NAMALWA (cell line): ENCODE data around the gene DNM2.

Experiments
- DNase-seq: peaks from one replicate; pipeline ENCODE4 v3.0.0-alpha.2; 2015; ENCODE audit warnings: low spot score

DNM2 gene

GRCh38 chr19:10780368-10780767 lies 62.5 kb downstream of the DNM2 start:
- no peak for DNase-seq

GRCh38 chr19:10782795-10783194 lies 64.9 kb downstream of the DNM2 start:
- no peak for DNase-seq

- no peak for DNase-seq
Observed at GRCh38 chr19:10784257-10784656, 66.4 kb downstream of the DNM2 start.

DNA sequence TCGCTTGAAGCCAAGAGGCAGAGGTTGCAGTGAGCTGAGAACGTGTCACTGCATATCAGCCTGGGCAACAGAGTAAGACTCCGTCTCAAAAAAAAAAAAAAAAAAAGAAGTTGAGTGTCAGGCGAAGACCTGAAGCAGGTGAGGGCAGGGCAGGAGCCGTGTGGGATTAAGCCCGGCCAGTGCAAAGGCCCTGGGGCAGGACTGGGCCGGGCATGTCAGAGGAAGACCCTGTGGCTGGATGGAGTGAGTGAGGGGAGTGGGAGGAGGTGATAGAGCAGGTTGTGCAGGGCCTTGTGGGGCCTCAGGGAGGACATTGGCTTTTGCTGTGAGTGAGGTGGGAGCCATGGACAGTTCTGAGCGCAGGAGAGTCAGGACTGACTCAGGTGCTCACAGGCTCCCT lies 70.3 kb downstream of the DNM2 start:
- DNase-seq: no peak

DNA sequence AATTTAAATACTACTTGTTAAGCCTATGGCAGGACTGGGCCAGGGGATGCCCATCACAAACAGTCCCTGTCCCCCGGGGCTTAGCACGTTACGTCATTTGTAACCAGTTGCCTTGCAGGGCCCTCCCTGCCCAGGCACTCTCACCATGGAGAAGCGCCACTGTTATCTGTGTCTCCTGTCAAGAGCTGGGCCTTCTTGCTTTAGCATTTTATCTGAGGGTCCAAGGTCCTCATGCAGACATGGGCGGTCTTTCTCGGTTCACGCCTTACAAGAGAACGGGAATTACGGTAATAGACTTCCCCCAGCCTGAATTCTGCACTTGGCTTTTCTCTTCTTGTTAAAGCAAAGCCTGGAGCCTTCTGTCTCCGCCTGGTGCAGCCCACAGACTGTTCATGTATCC lies 72.0 kb downstream of the DNM2 start:
- DNase-seq: no peak

- no peak for DNase-seq
Observed at GRCh38 chr19:10796653-10797052, 78.8 kb downstream of the DNM2 start.

GRCh38 chr19:10797078-10797477 lies 79.2 kb downstream of the DNM2 start:
- DNase-seq: no peak

- DNase-seq: no peak
Observed at GRCh38 chr19:10797541-10798256, 79.8 kb downstream of the DNM2 start.

DNA sequence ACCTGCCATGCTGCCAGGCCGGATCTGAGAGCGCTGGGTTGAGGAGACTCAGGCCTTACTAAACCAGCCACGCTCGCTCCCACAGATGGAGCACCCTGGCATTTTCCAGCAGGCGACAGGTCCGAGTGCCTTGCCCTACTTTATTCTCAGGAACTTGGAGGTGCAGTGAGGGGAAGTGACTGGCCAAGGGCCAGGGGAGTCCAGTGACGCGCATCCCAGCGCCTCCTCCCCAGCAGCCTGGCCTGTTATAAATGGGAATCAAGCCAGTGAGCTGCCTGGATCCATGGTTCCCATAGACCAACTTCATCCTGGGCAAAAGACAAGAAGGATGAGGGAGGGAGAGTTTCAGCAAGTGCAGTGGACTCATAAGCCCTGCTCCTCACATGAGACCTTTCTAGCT lies 82.6 kb downstream of the DNM2 start:
- no peak for DNase-seq

GRCh38 chr19:10802479-10802878 lies 84.6 kb downstream of the DNM2 start:
- DNase-seq: no peak

GRCh38 chr19:10803252-10803651 lies 85.4 kb downstream of the DNM2 start:
- DNase-seq: no peak

GRCh38 chr19:10805065-10805757 lies 87.3 kb downstream of the DNM2 start:
- DNase-seq: no peak

DNA sequence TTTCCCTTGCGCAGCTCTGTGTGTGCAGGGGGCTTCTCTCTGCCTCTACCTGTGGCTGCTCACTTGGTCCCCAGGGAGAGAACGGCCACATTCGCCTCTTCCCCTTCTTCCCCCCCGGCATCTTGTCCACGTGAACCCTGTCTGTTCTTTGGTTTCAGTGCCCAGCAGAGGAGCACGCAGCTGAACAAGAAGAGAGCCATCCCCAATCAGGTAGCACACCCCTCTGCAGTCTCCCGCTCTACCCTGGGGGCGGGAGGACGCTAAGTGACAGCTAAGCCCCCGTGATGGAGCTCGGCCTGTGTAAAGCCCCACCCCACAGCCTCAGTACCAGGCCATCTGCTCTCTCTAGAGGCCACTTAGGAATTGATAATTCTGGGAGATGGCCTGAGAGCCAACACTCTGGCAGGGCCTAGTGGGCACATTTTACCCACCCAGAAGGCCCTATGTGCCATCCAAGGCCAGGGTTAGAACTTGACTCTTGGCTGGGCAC lies 87.9 kb downstream of the DNM2 start:
- no peak for DNase-seq

DNA sequence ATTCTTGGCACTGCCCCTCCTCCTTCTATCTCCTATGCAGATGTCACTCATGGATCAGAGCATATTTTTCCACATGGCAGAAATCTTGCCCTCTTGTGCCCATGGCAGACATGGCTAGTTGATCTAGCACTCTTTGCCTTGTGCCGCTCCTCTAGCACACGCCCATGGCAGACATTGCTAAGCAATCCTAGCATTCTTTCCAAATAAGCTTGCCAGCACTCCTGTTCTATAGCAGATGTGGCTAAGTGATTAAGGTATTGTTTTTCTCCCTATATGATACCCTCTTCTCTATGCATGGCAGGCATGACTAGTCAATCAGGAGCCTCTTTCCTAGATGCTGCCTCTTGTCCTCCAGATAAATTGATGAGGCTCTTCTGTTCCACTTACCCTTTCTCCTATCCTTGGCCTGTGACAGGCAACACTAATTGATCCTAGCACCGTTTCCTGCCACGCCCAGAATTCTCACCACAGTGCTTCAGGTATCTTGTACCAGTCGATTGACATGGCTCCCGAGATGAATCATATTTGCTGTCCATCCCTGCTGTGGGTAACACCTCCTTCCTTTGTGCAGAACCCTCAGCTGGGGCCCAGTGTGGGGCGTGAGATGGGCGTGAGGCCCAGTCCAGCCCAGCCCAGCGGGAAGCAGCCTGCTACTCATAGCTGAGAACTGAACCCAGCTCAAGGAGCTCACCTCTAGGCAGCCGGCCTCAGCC lies 91.2 kb downstream of the DNM2 start:
- no peak for DNase-seq

DNA sequence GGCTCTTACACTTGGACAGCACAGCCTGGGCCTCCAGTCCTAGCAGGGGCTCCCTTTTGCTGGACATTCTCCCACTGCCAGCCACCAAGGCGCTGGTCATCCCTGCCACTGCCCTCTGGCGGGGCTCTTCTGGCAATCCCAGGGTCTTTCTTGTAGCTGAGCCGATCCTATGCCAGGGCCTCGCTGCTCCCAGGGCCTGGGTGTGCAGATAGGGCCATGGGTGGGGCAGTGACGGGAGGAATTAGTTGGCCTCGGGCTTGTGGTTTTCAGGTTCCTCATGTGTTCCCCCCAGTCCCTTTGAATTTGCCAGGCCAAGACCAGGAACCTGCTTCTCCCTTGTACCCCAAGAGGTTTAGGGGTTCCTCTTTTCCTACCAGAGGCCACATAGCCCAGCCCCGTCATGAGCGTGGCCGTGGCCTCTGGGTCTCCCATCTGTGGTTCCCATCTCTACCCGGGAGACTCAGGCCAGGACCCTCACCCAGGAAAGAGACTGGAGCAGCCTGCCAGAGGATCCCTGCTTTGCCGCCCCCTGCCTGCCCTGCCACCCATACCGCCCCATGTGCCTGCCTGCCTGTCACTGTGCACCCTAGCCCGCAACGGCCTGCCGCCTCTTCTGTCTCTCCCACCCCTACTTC lies 91.9 kb downstream of the DNM2 start:
- DNase-seq: no peak

GRCh38 chr19:10811391-10812111 lies 93.7 kb downstream of the DNM2 start:
- no peak for DNase-seq

- no peak for DNase-seq
Observed at GRCh38 chr19:10812196-10812595, 94.3 kb downstream of the DNM2 start.

- no peak for DNase-seq
Observed at GRCh38 chr19:10812902-10813404, 95.1 kb downstream of the DNM2 start.

GRCh38 chr19:10815007-10815536 lies 97.2 kb downstream of the DNM2 start:
- DNase-seq: no peak

- DNase-seq: no peak
Observed at GRCh38 chr19:10815969-10816644, 98.2 kb downstream of the DNM2 start.

GRCh38 chr19:10816691-10817090 lies 98.8 kb downstream of the DNM2 start:
- no peak for DNase-seq
